Measurements from ENCODE around the gene CTSZ. TPM values are rescaled to one million over a fixed set of nuclear protein-coding genes. Genes with fewer than 3 reads are reported as not detected.

The CTSZ gene
- total and polyA plus RNA-seq, 4 donors = 11.8 to 233 (median 188) TPM

DNA sequence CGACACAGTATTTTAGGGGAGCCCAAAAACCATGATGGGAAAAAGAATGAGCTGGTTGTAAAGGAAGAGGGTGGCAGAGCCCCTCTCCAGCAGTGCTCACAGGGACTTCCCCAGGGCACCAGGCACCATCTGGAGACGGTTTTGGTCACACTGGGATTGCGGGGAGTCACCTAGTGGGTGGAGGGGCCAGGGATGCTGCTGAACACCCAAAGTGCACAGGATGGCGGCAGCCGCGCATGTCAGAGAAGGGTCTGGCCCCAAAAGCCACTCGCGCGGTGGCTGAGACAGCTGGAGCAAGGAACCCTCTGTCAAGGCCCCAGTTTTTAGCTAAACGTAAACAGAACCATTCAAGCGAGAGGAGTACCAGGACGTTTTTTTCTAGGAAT lies 10.8 kb downstream of the CTSZ start:
- no peaks in the 10 kb centered on the region for H3K27me3 ChIP-seq (ENCODE audit: control insufficient read depth in 4 of 4, insufficient read depth in 4 of 4, low read length in 3 of 4)
- no peak overlapping the region for H3K9ac ChIP-seq (ENCODE audit: low read depth in 1 of 2, low read length in 2 of 2)
- H3K4me1 ChIP-seq (ENCODE audit: control insufficient read depth in 4 of 4, insufficient read depth in 4 of 4, low read length in 3 of 4) = peaks cover 20 to 52% (median 41%) of the 10 kb centered on the region in 4 donors
- 90% methylated on average over 12 of the region's 12 CpGs for WGBS
- TF ChIP-seq RAD21 (IDR thresholded peaks at IDR 0.05) (no peak), HNF4A (conservative IDR thresholded peaks at IDR 0.05) (no peak), YY1 (IDR thresholded peaks at IDR 0.05) (no peak)
- peak overlapping the region; percentile 94 to 98 for H3K27ac ChIP-seq (ENCODE audit: low read depth in 1 of 2, low read length in 2 of 2)
- H3K9me3 ChIP-seq (ENCODE audit: control insufficient read depth in 4 of 4, low read length in 3 of 4) = no peaks in the 10 kb centered on the region
- no peak overlapping the region for H3K4me3 ChIP-seq (ENCODE audit: low read depth in 1 of 3, low read length in 3 of 3)
- H3K36me3 ChIP-seq (ENCODE audit: control insufficient read depth in 4 of 4, insufficient read depth in 3 of 4, low read depth in 1 of 4, low read length in 3 of 4) = peaks cover 15 to 34% (median 26%) of the 10 kb centered on the region in 4 donors
- DNase-seq (ENCODE audit: low spot score) = no peak

DNA sequence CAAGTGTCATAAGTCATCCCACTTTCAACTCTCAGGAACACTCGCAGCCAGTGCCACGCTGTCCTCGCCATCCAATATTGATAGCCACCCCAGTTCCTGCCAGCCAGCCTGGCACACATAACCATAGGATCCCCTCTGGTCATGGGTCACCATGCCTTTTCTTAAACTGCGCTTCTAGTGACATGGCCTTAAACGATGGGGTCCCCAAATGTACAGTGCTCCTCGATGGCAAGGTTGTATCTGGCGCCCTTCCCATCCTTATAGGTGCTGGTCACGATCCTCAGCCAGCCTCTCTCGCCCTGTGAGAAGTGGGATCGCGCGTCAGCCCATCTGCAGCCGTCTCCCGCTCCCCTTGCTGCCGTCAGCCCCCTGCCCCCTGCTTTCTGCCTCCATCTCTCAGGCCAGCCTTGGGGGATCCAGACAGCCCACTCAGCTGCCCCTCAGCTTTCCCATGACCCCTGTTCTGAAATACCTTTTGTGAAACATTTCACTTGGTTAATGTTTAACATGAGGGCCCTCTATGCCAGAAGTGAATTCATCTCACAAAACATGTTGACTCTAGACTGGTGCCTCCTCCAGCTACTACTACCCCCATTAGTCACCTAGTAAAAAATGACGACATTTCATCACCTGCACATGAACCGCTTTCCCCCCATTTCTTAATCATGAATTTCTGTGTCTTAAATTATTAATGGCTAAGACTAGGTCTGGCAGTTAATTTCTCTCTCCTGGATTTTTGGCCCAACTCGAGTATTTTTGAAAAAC lies 11.4 kb downstream of the CTSZ start:
- H3K27me3 ChIP-seq (ENCODE audit: control insufficient read depth in 4 of 4, insufficient read depth in 4 of 4, low read length in 3 of 4) = no peaks in the 10 kb centered on the region
- H3K27ac ChIP-seq (ENCODE audit: low read depth in 1 of 2, low read length in 2 of 2) = peak overlapping the region; percentile 94 to 98
- 47% methylated on average over 18 of the region's 18 CpGs for WGBS
- H3K9ac ChIP-seq (ENCODE audit: low read depth in 1 of 2, low read length in 2 of 2) = no peak overlapping the region
- H3K4me3 ChIP-seq (ENCODE audit: low read depth in 1 of 3, low read length in 3 of 3) = no peak overlapping the region
- TF ChIP-seq, protein P1, sequence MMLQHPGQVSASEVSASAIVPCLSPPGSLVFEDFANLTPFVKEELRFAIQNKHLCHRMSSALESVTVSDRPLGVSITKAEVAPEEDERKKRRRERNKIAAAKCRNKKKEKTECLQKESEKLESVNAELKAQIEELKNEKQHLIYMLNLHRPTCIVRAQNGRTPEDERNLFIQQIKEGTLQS (IDR thresholded peaks at IDR 0.05) = peak; percentile 70
- TF ChIP-seq, protein P2, sequence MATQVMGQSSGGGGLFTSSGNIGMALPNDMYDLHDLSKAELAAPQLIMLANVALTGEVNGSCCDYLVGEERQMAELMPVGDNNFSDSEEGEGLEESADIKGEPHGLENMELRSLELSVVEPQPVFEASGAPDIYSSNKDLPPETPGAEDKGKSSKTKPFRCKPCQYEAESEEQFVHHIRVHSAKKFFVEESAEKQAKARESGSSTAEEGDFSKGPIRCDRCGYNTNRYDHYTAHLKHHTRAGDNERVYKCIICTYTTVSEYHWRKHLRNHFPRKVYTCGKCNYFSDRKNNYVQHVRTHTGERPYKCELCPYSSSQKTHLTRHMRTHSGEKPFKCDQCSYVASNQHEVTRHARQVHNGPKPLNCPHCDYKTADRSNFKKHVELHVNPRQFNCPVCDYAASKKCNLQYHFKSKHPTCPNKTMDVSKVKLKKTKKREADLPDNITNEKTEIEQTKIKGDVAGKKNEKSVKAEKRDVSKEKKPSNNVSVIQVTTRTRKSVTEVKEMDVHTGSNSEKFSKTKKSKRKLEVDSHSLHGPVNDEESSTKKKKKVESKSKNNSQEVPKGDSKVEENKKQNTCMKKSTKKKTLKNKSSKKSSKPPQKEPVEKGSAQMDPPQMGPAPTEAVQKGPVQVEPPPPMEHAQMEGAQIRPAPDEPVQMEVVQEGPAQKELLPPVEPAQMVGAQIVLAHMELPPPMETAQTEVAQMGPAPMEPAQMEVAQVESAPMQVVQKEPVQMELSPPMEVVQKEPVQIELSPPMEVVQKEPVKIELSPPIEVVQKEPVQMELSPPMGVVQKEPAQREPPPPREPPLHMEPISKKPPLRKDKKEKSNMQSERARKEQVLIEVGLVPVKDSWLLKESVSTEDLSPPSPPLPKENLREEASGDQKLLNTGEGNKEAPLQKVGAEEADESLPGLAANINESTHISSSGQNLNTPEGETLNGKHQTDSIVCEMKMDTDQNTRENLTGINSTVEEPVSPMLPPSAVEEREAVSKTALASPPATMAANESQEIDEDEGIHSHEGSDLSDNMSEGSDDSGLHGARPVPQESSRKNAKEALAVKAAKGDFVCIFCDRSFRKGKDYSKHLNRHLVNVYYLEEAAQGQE (IDR thresholded peaks at IDR 0.05) = peak; percentile 27
- TF ChIP-seq RXRA (IDR thresholded peaks at IDR 0.05) (peak; percentile 47 to 83), GABPA (IDR thresholded peaks at IDR 0.05 in 1 of 2, conservative IDR thresholded peaks at IDR 0.05 in 1 of 2) (no peak), HNF4G (IDR thresholded peaks at IDR 0.05) (no peak), NR2F2 (IDR thresholded peaks at IDR 0.05) (no peak), HNF4A (conservative IDR thresholded peaks at IDR 0.05) (peak; percentile 35 to 58), SP1 (IDR thresholded peaks at IDR 0.05) (peak; percentile 51), YY1 (IDR thresholded peaks at IDR 0.05) (no peak), FOXA2 (IDR thresholded peaks at IDR 0.05) (peak; percentile 90), JUND (IDR thresholded peaks at IDR 0.05) (peak; percentile 62 to 86), FOXA1 (IDR thresholded peaks at IDR 0.05) (peak; percentile 79)
- TF ChIP-seq, protein P3, sequence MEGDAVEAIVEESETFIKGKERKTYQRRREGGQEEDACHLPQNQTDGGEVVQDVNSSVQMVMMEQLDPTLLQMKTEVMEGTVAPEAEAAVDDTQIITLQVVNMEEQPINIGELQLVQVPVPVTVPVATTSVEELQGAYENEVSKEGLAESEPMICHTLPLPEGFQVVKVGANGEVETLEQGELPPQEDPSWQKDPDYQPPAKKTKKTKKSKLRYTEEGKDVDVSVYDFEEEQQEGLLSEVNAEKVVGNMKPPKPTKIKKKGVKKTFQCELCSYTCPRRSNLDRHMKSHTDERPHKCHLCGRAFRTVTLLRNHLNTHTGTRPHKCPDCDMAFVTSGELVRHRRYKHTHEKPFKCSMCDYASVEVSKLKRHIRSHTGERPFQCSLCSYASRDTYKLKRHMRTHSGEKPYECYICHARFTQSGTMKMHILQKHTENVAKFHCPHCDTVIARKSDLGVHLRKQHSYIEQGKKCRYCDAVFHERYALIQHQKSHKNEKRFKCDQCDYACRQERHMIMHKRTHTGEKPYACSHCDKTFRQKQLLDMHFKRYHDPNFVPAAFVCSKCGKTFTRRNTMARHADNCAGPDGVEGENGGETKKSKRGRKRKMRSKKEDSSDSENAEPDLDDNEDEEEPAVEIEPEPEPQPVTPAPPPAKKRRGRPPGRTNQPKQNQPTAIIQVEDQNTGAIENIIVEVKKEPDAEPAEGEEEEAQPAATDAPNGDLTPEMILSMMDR (IDR thresholded peaks at IDR 0.05; ENCODE audit: low read depth, low read length, missing input control) = no peak
- TF ChIP-seq, protein P4, sequence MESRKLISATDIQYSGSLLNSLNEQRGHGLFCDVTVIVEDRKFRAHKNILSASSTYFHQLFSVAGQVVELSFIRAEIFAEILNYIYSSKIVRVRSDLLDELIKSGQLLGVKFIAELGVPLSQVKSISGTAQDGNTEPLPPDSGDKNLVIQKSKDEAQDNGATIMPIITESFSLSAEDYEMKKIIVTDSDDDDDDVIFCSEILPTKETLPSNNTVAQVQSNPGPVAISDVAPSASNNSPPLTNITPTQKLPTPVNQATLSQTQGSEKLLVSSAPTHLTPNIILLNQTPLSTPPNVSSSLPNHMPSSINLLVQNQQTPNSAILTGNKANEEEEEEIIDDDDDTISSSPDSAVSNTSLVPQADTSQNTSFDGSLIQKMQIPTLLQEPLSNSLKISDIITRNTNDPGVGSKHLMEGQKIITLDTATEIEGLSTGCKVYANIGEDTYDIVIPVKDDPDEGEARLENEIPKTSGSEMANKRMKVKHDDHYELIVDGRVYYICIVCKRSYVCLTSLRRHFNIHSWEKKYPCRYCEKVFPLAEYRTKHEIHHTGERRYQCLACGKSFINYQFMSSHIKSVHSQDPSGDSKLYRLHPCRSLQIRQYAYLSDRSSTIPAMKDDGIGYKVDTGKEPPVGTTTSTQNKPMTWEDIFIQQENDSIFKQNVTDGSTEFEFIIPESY (IDR thresholded peaks at IDR 0.05) = no peak
- H3K36me3 ChIP-seq (ENCODE audit: control insufficient read depth in 4 of 4, insufficient read depth in 3 of 4, low read depth in 1 of 4, low read length in 3 of 4) = peaks cover 10 to 33% (median 25%) of the 10 kb centered on the region in 4 donors
- DNase-seq (ENCODE audit: low spot score) = no peak
- peaks cover 22 to 56% (median 44%) of the 10 kb centered on the region in 4 donors for H3K4me1 ChIP-seq (ENCODE audit: control insufficient read depth in 4 of 4, insufficient read depth in 4 of 4, low read length in 3 of 4)
- no peaks in the 10 kb centered on the region for H3K9me3 ChIP-seq (ENCODE audit: control insufficient read depth in 4 of 4, low read length in 3 of 4)
